ENCODE results near the gene VPS13D. TPM values are rescaled to one million over a fixed set of nuclear protein-coding genes. Genes with fewer than 3 reads are reported as not detected.

Gene VPS13D
- total and polyA plus RNA-seq, 4 donors, result 10.2 to 68.3 (median 12.6) TPM

GRCh38 chr1:12195416-12195815 lies 34.4 kb upstream of the VPS13D start (continued):
- no peak for TF ChIP-seq ZBTB33 (IDR thresholded peaks at IDR 0.05)

GRCh38 chr1:12196641-12197482 lies 33.0 kb upstream of the VPS13D start:
- peaks cover 14 to 48% (median 34%) of the 10 kb centered on the region in 4 donors for H3K36me3 ChIP-seq (ENCODE audit: control insufficient read depth in 4 of 4, insufficient read depth in 3 of 4, low read depth in 1 of 4, low read length in 3 of 4)
- H3K9ac ChIP-seq (ENCODE audit: low read depth in 1 of 2, low read length in 2 of 2), result no peak overlapping the region
- no peaks in the 10 kb centered on the region for H3K4me1 ChIP-seq (ENCODE audit: control insufficient read depth in 4 of 4, insufficient read depth in 4 of 4, low read length in 3 of 4)
- H3K4me3 ChIP-seq (ENCODE audit: low read depth in 1 of 3, low read length in 3 of 3), result no peak overlapping the region
- DNase-seq (ENCODE audit: low spot score), result no peak
- 83% methylated on average over 20 of the region's 20 CpGs for WGBS
- TF ChIP-seq CTCF (IDR thresholded peaks at IDR 0.05; ENCODE audit: low read depth, low read length, missing input control) (peak; percentile 8), RAD21 (IDR thresholded peaks at IDR 0.05) (peak; percentile 7 to 43), SP1 (IDR thresholded peaks at IDR 0.05) (no peak)
- H3K9me3 ChIP-seq (ENCODE audit: control insufficient read depth in 4 of 4, low read length in 3 of 4), result no peaks in the 10 kb centered on the region
- no peaks in the 10 kb centered on the region for H3K27me3 ChIP-seq (ENCODE audit: control insufficient read depth in 4 of 4, insufficient read depth in 4 of 4, low read length in 3 of 4)
- no peak overlapping the region for H3K27ac ChIP-seq (ENCODE audit: low read depth in 1 of 2, low read length in 2 of 2)

- TF ChIP-seq NR2F2 (IDR thresholded peaks at IDR 0.05) (no peak), ATF3 (IDR thresholded peaks at IDR 0.05) (no peak), YY1 (IDR thresholded peaks at IDR 0.05) (no peak), EGR1 (IDR thresholded peaks at IDR 0.05; ENCODE audit: low read depth in 2 of 2) (no peak), RAD21 (IDR thresholded peaks at IDR 0.05) (no peak), ZBTB33 (IDR thresholded peaks at IDR 0.05) (no peak), HNF4A (conservative IDR thresholded peaks at IDR 0.05) (no peak), SP1 (IDR thresholded peaks at IDR 0.05) (no peak), FOXA2 (IDR thresholded peaks at IDR 0.05) (no peak), HNF4G (IDR thresholded peaks at IDR 0.05) (no peak)
- H3K36me3 ChIP-seq (ENCODE audit: control insufficient read depth in 4 of 4, insufficient read depth in 3 of 4, low read depth in 1 of 4, low read length in 3 of 4), result peaks cover 19 to 48% (median 34%) of the 10 kb centered on the region in 4 donors
- no peak for DNase-seq (ENCODE audit: low spot score)
- no peaks in the 10 kb centered on the region for H3K4me1 ChIP-seq (ENCODE audit: control insufficient read depth in 4 of 4, insufficient read depth in 4 of 4, low read length in 3 of 4)
- H3K9ac ChIP-seq (ENCODE audit: low read depth in 1 of 2, low read length in 2 of 2), result no peak overlapping the region
- H3K27me3 ChIP-seq (ENCODE audit: control insufficient read depth in 4 of 4, insufficient read depth in 4 of 4, low read length in 3 of 4), result no peaks in the 10 kb centered on the region
- no peak overlapping the region for H3K27ac ChIP-seq (ENCODE audit: low read depth in 1 of 2, low read length in 2 of 2)
- H3K4me3 ChIP-seq (ENCODE audit: low read depth in 1 of 3, low read length in 3 of 3), result no peak overlapping the region
- WGBS, result 90% methylated on average over 7 of the region's 7 CpGs
- H3K9me3 ChIP-seq (ENCODE audit: control insufficient read depth in 4 of 4, low read length in 3 of 4), result no peaks in the 10 kb centered on the region
These were observed 32.3 kb upstream of the VPS13D start for GRCh38 chr1:12197483-12197880.

All from liver (tissue), 9 donors.